HG03175 (cell line): Measurements from ENCODE around the gene AEN.

Experiments used
- ATAC-seq: cut with Tn5 transposase; IDR thresholded peaks from one replicate; pipeline ENCODE4 v1.9.1; 2021; ENCODE audit warnings: mild to moderate bottlenecking, moderate library complexity; ENCODE audit not compliant: unreplicated experiment

The AEN gene

GRCh38 chr15:88661761-88662556, 40.8 kb downstream of the AEN start:
- ATAC-seq: no peak

DNA sequence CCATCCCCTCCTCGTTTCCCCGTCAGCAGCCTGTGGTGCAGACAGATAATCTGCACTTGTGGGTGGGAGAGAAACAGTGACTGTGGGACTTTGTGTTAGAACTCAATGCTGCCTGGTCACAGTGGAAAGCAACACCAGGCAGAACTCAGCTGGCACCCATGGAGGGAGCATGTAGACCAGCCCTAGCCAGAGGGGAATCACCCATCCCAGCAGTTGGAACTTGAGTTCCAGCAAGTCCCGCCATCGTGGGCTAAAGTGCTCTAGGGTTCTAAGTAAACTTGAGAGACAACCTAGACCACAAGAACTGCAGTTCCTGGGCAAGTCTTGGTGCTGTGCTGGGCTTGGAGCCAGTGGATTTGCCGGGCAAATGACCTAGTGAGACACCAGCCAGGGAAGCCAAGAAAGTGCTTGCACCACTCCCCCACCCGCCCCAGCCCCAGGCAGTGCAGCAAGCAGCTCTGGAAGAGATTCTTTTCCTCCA, 42.0 kb downstream of the AEN start:
- ATAC-seq: no peak

DNA sequence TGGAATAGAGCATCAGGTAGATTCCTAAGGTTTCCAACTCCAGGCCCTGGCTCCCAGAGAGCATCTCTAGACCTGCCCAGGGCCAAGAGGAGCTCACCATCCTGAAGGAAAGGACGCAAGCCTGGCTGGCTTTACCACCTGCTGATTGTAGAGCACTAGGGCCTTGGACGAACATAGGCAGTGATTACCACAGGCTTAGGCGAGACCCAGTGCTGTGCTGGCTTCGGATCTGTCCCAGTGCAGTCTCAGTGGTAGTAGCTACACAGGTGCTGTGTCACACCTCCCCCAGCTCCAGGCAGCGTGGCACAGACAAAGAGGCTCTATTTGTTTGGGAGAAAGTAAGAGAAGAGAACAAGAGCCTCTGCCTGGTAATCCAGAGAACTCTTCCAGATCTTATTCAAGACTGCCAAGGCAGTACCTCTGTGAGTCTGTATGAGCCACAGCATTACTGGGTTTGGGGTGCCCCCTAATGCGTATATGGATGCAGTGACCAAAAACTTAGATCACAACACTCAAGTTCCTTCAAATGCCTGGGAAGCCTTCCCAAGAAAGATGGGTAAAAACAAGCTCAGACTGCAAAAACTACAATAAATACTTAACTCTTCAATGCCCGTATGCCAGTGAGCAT, 43.1 kb downstream of the AEN start:
- no peak for ATAC-seq

- no peak for ATAC-seq
Measured at GRCh38 chr15:88674661-88675060, 53.5 kb downstream of the AEN start.

GRCh38 chr15:88678755-88679154, 57.6 kb downstream of the AEN start:
- no peak for ATAC-seq

GRCh38 chr15:88680241-88681001, 59.3 kb downstream of the AEN start:
- no peak for ATAC-seq

DNA sequence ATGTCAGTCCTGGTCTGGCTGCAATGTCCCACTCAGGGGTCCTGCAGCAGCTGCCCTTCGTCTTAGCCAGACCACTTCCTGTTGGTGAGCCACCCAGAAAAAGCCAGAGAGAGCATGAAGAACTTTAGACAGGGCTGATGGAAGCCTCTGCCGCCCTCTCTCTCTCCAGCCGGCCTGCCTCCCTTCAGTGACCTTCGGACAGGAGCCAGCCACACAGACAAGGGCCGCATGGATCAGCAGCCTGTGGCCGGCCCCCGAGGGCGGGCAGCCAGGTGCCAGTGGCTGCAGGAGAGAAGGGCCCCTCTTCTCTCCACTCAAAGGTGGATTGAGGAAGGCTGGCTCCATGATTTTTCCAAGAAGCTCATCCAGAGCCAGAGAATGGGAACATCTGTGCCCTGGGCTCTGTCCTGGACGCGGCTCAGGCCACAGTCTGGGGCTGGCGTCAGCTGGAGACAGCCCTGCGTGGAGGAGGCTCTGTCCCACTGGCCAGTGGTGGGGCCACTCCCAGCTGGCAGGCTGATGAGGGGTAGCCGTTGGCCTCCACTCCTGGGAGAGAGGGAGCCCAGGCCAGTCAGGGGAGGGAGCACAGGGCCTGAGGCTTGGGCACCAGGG, 60.6 kb downstream of the AEN start:
- ATAC-seq: no peak
